Stimulated activated CD8-positive, alpha-beta memory T cell treated with anti-CD3 and anti-CD28 coated beads, Interleukin-7, amount 100 ng/mL, for 48 hours (primary cell): ENCODE data around the gene ASB2.

Source experiments
- DNase-seq, 2 donors: peaks; one replicate each; pipeline ENCODE4 v3.0.0-alpha.2; 2020; ENCODE audit warnings: low read depth in 1 of 2; ENCODE audit errors: extremely low read depth in 1 of 2

The ASB2 gene

DNA sequence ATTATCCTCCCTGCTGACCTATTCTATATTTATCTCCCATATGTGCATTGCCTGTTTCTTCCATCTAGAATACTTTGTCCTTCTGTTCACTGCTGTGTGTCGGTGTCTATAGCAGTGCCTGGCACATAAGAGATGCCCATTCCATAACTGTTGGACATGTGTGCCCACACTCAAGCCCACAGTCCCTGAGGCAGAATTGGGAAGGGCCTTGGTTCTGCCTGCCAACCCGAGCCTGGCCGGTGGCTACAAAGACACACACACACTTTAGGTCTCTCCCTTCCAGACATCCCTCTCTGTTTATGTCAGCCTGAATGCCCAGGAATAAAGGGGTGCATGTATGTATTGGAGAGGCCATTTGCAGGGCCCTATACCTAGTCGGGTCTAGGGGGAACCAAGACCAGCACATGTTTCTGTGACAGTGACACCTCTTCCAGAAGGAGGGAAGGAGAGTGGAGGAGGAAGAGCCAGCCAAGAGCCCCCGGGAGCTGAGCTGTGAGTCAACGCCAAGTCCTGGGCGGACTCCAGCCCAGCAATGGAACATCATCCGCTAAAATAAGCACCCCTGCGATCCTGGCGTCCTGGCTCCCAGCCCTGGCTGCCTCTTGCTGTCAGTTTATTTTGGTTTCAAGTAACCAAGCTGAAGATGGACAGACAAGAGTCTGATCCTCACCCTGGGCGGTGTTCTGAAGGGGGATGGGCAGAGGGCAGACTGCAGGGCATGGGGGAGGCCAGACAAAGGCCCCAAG lies 4.3 kb upstream of the ASB2 start:
- no peak for DNase-seq

GRCh38 chr14:93978735-93979134 lies 2.4 kb upstream of the ASB2 start:
- no peak for DNase-seq

DNA sequence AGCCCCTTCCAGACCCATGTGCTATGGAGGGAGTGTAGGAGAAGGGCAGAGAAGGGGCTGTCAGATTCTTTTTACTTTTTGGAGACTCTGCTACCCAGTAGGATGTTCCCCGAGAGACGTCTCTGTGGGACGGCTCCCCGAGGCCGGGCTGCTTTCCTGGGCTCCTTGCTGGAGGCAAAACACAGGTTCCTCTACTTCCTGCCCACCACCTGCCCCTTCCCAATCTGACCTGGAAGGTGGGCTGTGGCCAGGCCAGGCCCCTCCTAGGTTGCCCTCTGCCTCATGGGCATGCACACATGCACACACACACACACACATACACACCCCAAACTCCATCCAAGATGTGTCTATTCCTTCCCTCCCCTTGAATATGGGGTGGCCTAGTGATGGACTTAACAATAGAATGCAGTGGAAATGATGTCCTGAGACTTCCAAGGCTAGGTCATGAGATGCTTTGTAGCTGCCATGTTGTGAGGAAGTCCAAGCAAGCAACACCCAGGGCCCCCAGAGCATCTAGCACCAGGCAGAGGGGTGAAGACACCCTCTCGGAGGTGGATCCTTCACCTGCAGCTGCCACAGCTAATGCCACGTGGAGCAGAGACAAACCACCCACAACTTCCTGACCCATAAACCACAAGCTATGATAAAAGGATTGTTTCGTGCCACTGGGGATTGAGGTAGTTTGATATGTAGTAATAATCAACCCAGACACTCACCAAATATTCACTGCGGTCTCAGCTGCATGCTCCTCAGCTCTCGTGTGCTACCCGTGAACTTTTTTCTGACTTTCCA lies 1.6 kb upstream of the ASB2 start:
- peak in 1 of 2 donors; percentile 77 for DNase-seq

- no peak for DNase-seq
Measured at GRCh38 chr14:93977171-93977570, 801 bp upstream of the ASB2 start.

DNA sequence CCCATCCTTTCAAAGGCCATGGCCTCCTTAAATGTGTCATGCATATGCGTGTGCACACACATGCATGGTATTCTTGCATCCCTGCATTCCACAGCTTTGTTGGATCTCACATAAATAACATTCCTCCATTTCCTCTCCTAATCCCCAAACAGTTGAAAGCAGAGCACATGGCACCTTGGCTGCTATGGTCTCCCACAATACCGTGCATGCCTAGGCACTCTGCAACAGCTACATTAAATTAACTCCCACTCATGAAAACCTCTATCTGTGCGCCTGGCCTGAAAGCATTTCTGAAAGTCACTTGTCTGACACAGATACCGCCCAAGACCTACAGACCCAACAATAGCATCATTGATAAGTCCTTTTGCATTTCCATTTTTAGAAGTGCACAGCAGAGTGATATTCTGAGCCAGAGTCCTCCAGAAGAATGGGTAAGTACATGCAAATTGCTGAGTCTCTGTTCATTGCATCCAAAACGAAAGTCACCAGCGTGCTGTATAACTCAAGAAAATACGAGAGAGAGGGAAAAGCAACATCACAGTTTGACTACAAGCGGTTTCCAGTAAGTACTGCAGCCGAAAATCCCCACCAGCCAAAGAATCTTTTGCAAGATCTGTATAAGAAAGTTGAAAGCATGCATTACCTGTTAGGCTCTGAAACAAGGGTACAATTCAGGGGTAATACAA lies 436 bp downstream of the ASB2 start:
- no peak for DNase-seq

DNA sequence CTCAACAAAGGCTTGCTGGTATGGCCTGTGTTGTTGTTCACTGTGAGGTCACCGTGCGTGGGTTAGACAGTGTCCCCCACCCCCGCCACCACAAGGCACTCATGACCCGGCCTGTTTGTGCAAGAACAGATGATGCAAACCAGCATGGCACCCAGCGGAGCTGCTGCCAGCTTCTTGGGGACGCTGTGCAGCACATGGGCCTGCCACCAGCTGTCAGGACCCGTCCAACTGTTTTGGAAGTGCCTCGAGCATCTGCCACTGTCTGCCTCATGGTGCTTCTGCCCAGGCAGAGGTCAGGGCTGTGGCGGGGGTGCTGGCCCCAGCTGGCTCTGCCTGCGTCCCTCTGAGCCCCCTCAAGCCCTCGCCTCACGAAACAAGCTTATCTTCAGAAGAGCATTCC lies 1.5 kb downstream of the ASB2 start:
- DNase-seq = no peak

- no peak for DNase-seq
Measured at GRCh38 chr14:93974299-93974698, 2.1 kb downstream of the ASB2 start.

GRCh38 chr14:93973607-93974006 lies 2.8 kb downstream of the ASB2 start:
- DNase-seq = no peak

DNA sequence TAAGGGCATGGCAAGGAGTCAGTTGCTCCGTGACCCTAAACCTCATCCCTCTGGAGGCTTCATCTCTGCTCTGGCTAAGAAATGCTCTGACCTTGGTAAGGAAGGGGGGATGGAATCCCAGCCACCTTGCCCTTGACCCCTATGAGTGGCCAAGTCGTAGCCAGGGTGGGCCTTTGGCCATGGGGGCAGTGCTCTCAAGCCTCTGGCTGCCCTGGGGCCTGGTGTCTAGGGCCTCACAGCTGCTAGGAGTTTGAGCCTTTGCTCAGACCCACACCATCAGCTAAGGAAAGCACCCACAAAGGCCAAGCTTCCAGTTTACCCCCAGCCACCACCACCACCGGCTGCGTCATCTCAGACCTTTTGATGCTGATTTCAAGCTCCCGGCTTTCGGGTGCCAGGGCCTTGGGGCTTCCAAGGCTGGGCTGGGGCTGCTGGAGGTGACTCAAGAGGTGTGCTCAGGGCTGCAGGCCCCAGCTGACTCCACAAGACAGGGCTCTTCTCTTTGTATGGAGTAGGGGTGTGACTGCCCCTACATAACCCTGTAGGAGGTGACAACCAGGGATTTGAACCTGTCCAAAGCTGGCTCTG lies 3.7 kb downstream of the ASB2 start:
- DNase-seq = no peak

DNA sequence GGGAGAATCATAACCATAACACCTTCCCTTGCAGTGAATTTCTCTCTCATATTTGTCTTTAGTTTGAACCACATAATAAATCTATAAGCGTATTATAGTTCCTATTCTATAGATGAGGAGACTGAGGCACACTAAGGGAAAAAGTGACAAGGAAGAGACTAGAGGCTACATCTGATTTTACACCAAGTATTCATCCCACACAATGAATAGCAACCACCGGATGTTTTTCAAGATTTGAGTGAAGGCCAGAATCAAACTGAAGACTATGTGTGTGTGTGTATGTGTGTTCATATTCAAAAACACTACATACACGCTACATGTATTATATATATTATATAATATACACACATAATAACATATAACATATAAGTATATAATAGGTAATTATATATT lies 4.7 kb downstream of the ASB2 start:
- DNase-seq = no peak

GRCh38 chr14:93970965-93971634 lies 5.3 kb downstream of the ASB2 start:
- peak; percentile 52 to 66 for DNase-seq

DNA sequence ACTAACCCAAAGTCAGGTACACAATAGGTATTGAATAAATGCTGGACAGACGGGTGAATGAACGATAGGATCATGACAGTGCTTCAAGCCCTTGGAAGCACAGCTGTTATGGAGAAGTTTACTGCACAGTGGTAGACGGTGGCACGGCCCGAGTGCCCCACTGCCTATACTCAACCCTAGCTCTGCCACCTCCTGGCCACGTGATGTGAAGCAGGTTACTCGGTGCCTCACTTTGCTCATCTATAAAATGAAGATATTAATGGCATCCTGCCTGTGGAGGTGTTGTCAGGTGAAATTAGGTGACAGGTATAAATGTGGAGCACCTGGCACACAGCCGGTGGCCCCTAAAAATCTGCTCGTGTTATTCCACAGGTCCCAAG lies 5.8 kb downstream of the ASB2 start:
- DNase-seq = peak in 1 of 2 donors; percentile 51

GRCh38 chr14:93969082-93969828 lies 7.1 kb downstream of the ASB2 start:
- DNase-seq = no peak

GRCh38 chr14:93967637-93968250 lies 8.6 kb downstream of the ASB2 start:
- no peak for DNase-seq

DNA sequence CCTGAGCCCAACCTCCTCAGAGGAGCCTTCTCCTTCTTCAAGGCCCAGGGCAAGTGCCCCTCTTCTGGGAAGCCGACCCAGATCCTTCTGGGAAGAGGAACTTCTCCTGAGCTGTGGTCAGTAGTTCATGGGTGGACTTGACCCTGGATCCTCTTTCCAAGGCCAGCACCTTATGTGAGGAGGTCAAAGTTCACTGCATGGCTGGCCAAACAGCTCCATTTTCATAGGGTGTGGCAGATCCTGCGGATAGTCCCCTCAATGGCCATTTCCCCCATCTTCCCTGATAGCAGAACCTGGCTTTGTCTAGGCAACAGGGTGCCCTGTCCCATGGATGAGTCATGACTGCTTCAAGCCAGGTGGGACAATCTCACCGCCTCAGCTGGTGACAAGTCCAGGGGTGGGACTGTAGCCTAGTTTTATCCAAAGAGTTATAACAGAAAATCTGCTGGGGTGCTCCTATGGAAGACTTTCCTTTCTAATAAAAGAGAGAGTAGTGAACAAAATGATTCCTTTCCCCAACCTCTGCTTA lies 10.4 kb downstream of the ASB2 start:
- no peak for DNase-seq

- DNase-seq = no peak
Measured at GRCh38 chr14:93965287-93965821, 11.0 kb downstream of the ASB2 start.

DNA sequence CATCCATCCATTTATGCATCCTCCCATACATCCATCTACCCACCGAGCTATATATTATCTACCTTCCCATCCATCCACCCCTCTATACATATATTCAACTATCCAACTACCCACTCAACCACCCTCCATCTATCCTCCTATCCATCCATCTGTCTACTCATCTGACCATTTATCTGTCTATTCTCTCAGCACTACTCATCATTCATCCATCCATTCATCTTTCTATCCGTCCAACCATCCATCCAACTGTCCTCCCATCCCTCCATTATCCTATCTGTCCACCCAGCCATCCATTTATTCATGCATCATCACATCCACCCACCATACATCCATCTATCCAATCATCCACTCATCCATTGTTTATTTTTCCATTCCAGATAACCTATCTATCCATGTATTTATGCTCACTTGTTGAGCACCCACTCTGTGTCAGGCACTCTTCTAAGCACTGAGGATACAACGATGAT lies 11.5 kb downstream of the ASB2 start:
- DNase-seq = no peak

DNA sequence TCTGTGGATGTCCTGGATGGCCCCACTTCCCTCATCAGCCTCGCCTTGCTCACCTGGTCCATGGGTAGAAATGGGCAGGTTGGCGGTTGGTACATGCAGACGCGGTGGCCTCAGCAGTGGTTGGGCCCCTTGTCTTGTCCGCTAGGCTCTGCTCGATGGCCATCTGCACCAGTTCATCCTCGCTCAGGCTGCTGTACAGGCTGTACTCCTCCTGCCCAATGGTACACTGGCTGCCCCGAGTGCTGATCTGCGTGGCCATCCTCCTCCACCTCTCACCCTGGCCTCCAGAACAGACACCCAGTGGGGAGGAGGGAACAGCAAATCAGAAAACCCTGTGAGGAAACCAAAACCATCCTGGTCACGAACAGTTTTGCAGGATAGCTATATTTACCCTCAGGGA lies 12.1 kb downstream of the ASB2 start:
- DNase-seq = no peak

DNA sequence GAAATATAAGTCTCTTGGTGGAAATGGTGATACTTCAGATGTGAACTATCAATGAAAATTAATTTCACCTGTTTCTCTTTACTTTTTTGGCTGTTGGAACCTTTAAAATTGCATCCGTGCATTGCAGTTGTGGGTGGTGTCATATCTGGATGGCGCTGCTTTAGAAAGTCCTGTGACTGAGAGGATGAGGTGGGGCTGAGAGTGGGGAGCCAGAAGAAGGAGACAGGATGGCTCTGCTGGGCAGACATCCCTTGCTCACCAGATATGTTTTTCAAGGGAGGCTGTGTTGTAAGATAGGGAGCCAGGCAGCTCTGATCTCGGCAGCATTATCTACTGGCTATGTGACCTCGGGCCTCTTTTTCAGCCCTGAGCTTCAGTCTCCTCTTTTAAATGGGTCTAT lies 12.7 kb downstream of the ASB2 start:
- no peak for DNase-seq
